Upper lobe of left lung (tissue), 6 donors: ENCODE measurements around the gene XIRP1. TPM values are rescaled to one million over a fixed set of nuclear protein-coding genes. Genes with fewer than 3 reads are reported as not detected.

Experiments used
- ATAC-seq, 2 donors: fragments of 200-7000 bp; cut with Tn5 transposase; one replicate each; pipeline ENCODE4 v1.9.1; 2022; ENCODE audit warnings: mild to moderate bottlenecking in 2 of 2, moderate library complexity in 2 of 2; ENCODE audit not compliant: low FRiP score in 2 of 2
- DNase-seq, 2 donors: peaks; one replicate each; pipeline ENCODE4 v3.0.0-alpha.2; 2019 to 2020
- H3K27ac ChIP-seq, 4 donors: fragments of 200-600 bp; sonication (generic); one replicate each; pipeline ENCODE4 v1.5.1; 2016 to 2019
- H3K27me3 ChIP-seq, 4 donors: fragments of 200-600 bp; sonication (generic); one replicate each; pipeline ENCODE4 v1.5.1; 2017 to 2019
- H3K36me3 ChIP-seq, 4 donors: fragments of 200-600 bp; sonication (generic); one replicate each; pipeline ENCODE4 v1.5.1; 2016 to 2019
- H3K4me1 ChIP-seq, 4 donors: fragments of 200-600 bp; sonication (generic); one replicate each; pipeline ENCODE4 v1.5.1; 2018 to 2019
- H3K4me3 ChIP-seq, 4 donors: fragments of 200-600 bp; sonication (generic); one replicate each; pipeline ENCODE4 v1.5.1; 2017 to 2019; ENCODE audit warnings: mild to moderate bottlenecking in 2 of 4, moderate library complexity in 1 of 4
- H3K9me3 ChIP-seq, 4 donors: fragments of 200-600 bp; sonication (generic); one replicate each; pipeline ENCODE4 v1.5.1; 2018 to 2019
- CTCF ChIP-seq, 6 experiments: fragments of 450-650 bp in 4 of 6; fragments of 200-600 bp in 2 of 6; sonication (generic) in 2 of 6; IDR thresholded peaks; one replicate each; pipeline ENCODE4 v1.5.1; 2016 to 2019; ENCODE audit warnings: antibody characterized with exemption in 6 of 6
- EP300 ChIP-seq, 4 donors: sonication (generic); formaldehyde crosslinking; IDR thresholded peaks; one replicate each; pipeline ENCODE4 v1.5.1; 2017; ENCODE audit warnings: antibody characterized with exemption in 4 of 4, control low read depth in 2 of 4
- POLR2A ChIP-seq, 4 donors: fragments of 450-650 bp; IDR thresholded peaks; one replicate each; pipeline ENCODE4 v1.5.1; 2016 to 2017; ENCODE audit warnings: antibody characterized with exemption in 4 of 4, mild to moderate bottlenecking in 2 of 4
- POLR2AphosphoS5 ChIP-seq, 2 donors: sonication (generic); formaldehyde crosslinking; IDR thresholded peaks; one replicate each; pipeline ENCODE4 v1.5.1; 2017; ENCODE audit warnings: antibody characterized with exemption in 2 of 2
- WGBS, 2 donors: methylation state at CpG; one replicate each; pipeline ENCODE4 v1.1.5; 2017 to 2018; 5-methylcytosine and 5-hydroxymethylcytosine counted together
- total RNA-seq, 6 donors: library from RNA; depleted of rRNA in 4 of 6; stranded (reverse); fragments of >200 nt in 4 of 6; gene quantifications; one replicate each; pipeline versions ENCODE4 v1.1.0 to v1.2.1, GENCODE V29; 2016 to 2021
- donor health status: DM: no; HTN: no; CAD: no; lungs with moderate emphysema.
- donor health status: DM: no; HTN: yes; CAD: no; lungs with severe emphysema.

XIRP1 gene
- total RNA-seq, 6 donors from 2014 or later: 0.07 to 1.2 (median 0.10) TPM; not detected in 3

DNA sequence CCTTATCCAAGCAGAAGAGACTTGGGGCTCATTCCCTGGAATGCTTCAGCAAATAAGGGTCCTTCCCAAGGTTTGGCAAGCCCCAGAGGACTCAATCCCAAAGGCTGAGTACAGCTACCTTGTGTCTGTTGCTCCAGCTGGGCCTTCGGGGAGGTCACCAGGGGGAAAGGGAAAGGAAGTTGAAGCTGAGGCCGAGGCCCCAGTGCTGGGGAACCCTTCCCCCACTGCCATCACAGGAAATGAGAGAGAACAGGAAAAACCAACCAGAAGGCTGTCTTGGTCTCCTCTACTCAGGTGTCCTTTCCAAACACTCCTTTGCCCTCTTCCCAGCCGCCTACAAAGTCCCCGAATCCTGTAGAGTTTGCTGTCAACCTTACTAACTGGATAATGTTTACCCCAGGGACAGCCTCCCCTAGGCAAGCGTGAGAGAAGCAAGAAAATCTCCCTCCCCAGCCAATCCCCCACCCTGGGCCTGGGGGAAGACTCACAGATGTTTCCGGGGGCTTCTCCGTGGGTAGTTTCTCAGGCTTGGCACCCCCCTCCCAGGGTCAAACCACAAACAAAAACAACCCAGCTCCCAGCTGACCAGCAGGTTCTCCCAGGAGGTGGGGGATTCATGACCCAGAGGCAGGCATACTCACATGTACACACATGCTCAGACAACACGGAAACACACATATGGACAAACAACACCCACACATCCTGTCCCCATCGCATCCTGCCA is 44.5 kb downstream of the XIRP1 start:
- Histone ChIP-seq H3K4me3 (peak overlapping the region; percentile 18 to 91 (median 72)), H3K27ac (peak overlapping the region; percentile 99 to 100 (median 100)), H3K36me3 (peaks cover 19 to 77% (median 40%) of the 10 kb centered on the region in 4 donors), H3K9me3 (no peaks in the 10 kb centered on the region), H3K4me1 (peaks cover 79 to 90% (median 85%) of the 10 kb centered on the region in 4 donors), H3K27me3 (no peaks in the 10 kb centered on the region)
- no peak for ATAC-seq
- TF ChIP-seq EP300 (IDR thresholded peaks at IDR 0.05) (no peak), POLR2AphosphoS5 (IDR thresholded peaks at IDR 0.05) (peak; percentile 30 to 40), CTCF (IDR thresholded peaks at IDR 0.05) (peak in 1 of 6 experiments; percentile 6), POLR2A (IDR thresholded peaks at IDR 0.05) (no peak)
- no peak for DNase-seq
- WGBS, 2 donors: 11 to 15% methylated on average over 8 to 9 of the region's 9 CpGs

DNA sequence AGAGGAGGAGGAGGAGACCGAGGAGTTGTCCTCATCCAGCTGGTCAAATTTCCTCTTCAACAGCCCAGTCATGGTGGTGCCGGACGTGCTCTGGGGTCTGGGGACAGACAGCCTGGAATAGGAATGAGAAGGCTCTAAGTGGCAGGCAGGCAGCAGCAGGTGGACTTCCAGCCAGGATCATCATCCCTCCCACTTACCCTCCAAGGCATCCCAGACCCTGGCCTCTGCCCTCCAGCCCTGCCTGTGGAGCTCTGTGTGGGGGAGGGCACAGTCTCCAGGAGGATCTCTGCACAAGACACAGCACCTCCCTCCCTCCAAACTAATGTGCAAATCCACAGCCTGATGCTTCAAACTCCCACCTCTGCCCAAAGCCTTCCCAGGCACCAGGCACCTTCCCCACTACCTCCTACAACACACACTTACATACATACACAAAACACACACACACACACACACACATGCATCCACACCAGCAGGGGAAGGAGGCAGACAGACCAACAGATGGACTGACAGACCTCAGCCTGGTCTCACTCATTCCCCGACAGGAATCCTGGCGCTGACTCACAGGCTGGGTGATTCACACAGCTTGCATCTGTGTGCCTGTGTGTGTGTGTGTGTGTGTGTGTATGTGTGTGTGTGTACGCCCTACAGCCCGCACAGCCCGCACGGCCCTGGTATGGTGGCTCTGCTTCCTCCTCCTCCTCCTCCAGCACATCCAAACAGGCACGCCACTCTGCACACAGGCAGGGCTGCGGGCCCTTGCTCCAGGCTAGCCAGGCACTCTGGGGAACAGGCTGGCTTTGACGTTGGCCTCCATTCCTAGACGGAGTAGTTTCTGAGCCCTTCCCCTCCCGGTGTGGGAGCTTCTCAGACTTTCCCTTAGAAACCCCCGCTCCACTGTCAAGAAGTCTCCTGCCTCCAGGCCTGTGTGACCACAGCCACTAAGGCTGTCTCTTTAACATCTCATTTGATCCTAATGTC is 45.5 kb downstream of the XIRP1 start:
- no peaks in the 10 kb centered on the region for H3K9me3 ChIP-seq
- peak in 2 of 6 experiments; percentile 14 to 16 for TF ChIP-seq CTCF (IDR thresholded peaks at IDR 0.05)
- TF ChIP-seq EP300 (IDR thresholded peaks at IDR 0.05): peak in 1 of 4 donors; percentile 62
- peak in 2 of 4 donors; percentile 21 to 33 for TF ChIP-seq POLR2A (IDR thresholded peaks at IDR 0.05)
- peak; percentile 75 to 82 for TF ChIP-seq POLR2AphosphoS5 (IDR thresholded peaks at IDR 0.05)
- 14 to 21% methylated on average over 9 to 15 of the region's 15 CpGs for whole genome bisulfite sequencing, 2 donors
- peaks cover 87 to 96% (median 92%) of the 10 kb centered on the region in 4 donors for H3K4me1 ChIP-seq
- H3K27me3 ChIP-seq: no peaks in the 10 kb centered on the region
- H3K36me3 ChIP-seq: peaks cover 24 to 81% (median 49%) of the 10 kb centered on the region in 4 donors
- peak overlapping the region; percentile 99 to 100 (median 100) for H3K27ac ChIP-seq
- ATAC-seq (peak; percentile 63 to 82), DNase-seq (peak; percentile 86 to 88)
- peak overlapping the region; percentile 18 to 91 (median 72) for H3K4me3 ChIP-seq

DNA sequence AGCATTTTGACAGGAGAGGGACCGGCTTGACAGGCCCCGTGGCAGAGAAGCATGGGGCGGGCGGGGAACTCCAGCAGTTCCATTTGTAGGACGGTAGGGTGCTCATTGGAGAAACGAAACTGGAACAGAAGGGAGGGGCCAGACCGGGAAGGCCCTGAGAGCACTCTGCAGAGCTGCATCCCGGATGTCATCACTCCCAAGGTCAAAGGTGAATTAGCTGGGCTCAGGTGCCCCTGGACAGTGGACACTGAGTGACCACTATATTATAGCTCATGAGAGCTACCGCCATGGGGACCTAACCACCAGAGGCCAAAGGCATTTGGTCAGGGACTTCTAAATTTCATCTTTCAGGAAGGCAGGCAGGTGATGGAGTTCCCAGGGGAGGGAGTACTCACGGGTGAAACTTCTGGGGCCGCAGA is 46.3 kb downstream of the XIRP1 start:
- ATAC-seq (peak in 1 of 2 donors; percentile 15), DNase-seq (peak in 1 of 2 donors; percentile 70)
- Histone ChIP-seq H3K4me1 (peaks cover 87 to 96% (median 95%) of the 10 kb centered on the region in 4 donors), H3K27me3 (no peaks in the 10 kb centered on the region), H3K9me3 (no peaks in the 10 kb centered on the region), H3K36me3 (peaks cover 24 to 83% (median 56%) of the 10 kb centered on the region in 4 donors), H3K4me3 (peak overlapping the region in 1 of 4 donors; percentile 65), H3K27ac (peak overlapping the region; percentile 99 to 100 (median 100))
- WGBS, 2 donors: 40 to 47% methylated on average over 11 of the region's 11 CpGs
- TF ChIP-seq CTCF (IDR thresholded peaks at IDR 0.05) (peak; percentile 21 to 56 (median 40)), POLR2AphosphoS5 (IDR thresholded peaks at IDR 0.05) (peak; percentile 34 to 57), POLR2A (IDR thresholded peaks at IDR 0.05) (no peak), EP300 (IDR thresholded peaks at IDR 0.05) (no peak)

DNA sequence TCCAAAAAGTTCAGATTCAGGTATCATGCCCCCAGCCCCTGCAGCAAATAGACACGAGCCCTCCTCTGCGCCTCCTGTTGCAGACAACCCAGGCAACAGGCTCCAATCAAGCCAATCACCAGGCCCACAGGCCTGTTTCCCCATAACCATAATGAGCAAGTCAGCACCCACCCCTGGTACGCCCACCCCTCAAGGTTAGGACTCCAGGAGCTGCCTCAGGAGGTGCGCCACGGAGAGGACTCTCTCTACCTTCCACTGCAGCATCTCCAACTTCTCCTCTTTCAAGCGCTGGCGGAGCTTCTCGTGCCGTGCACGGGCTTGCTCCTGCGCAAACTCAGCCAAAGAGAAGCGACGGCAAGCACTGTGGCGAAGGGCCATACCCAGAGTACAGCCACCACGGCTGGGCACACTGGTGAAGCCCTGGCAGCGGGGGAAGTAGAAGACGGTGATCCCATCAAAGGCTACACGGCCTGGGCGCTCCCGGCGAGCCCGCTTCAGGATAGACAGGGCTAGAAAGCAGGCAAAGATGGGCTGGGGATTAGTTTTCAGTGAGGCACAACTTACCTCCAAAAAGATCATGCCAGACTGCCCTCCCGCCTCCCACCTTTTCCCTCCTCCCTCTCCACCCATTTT is 47.5 kb downstream of the XIRP1 start:
- Histone ChIP-seq H3K27ac (peak overlapping the region in 1 of 4 donors; percentile 100), H3K27me3 (no peaks in the 10 kb centered on the region), H3K9me3 (no peaks in the 10 kb centered on the region), H3K36me3 (peaks cover 24 to 86% (median 63%) of the 10 kb centered on the region in 4 donors), H3K4me3 (no peak overlapping the region), H3K4me1 (peaks cover 87 to 97% (median 94%) of the 10 kb centered on the region in 4 donors)
- DNase-seq (peak in 1 of 2 donors; percentile 80), ATAC-seq (no peak)
- TF ChIP-seq EP300 (IDR thresholded peaks at IDR 0.05) (no peak), POLR2AphosphoS5 (IDR thresholded peaks at IDR 0.05) (no peak), CTCF (IDR thresholded peaks at IDR 0.05) (no peak), POLR2A (IDR thresholded peaks at IDR 0.05) (no peak)
- WGBS, 2 donors: 96 to 97% methylated on average over 23 of the region's 23 CpGs
